Left ventricle myocardium inferior (tissue), 1 donor: Measurements from ENCODE around the gene UBAC1. TPM values are rescaled to one million over a fixed set of nuclear protein-coding genes. Genes with fewer than 3 reads are reported as not detected.

Experiments used
- DNase-seq: peaks from one replicate; pipeline ENCODE4 v3.0.0-alpha.2; 2020
- H3K27ac ChIP-seq: fragments of 200-600 bp; replicated peaks from 2 replicates; pipeline ENCODE4 v1.8.0; 2021
- H3K27me3 ChIP-seq: fragments of 200-600 bp; 2 replicates; pipeline ENCODE4 v1.8.0; 2021; ENCODE audit warnings: low read depth
- H3K36me3 ChIP-seq: fragments of 200-600 bp; 2 replicates; pipeline ENCODE4 v1.8.0; 2021
- H3K4me1 ChIP-seq: fragments of 200-600 bp; 2 replicates; pipeline ENCODE4 v1.8.0; 2021
- H3K4me3 ChIP-seq: fragments of 200-600 bp; 2 replicates; pipeline ENCODE4 v1.8.0; 2021; ENCODE audit warnings: mild to moderate bottlenecking, moderate library complexity
- H3K9me3 ChIP-seq: fragments of 200-600 bp; replicated peaks from 2 replicates; pipeline ENCODE4 v1.8.0; 2021
- CTCF ChIP-seq: fragments of 200-600 bp; IDR thresholded peaks from 2 replicates; pipeline ENCODE4 v1.8.0; 2021; ENCODE audit warnings: antibody characterized with exemption, mild to moderate bottlenecking, borderline replicate concordance
- intact Hi-C: fragments of 100-400 bp; cut with micrococcal nuclease; formaldehyde crosslinking; loops from one replicate; pipeline ENCODE4 v1.11.0; 2022
- total RNA-seq: library from RNA; stranded (reverse); fragmentation: NEBNext Ultra II Directional; extraction: Animal tissue kit (Norgen Biotek cat#: 25700); gene quantifications from one replicate; pipeline ENCODE4 v1.2.1, GENCODE V29; 2021
- donor health status: DM: no; HTN: yes; CAD: no; lungs with severe emphysema.

Gene UBAC1
- total RNA-seq, 1 donor from 2014 or later = 108 TPM

GRCh38 chr9:135963338-135963737 lies 2.2 kb upstream of the UBAC1 start:
- H3K27ac ChIP-seq = no peak overlapping the region
- no peak for DNase-seq
- H3K4me1 ChIP-seq = peaks cover 45% of the 10 kb centered on the region
- TF ChIP-seq CTCF = no peak
- no peak overlapping the region for H3K4me3 ChIP-seq
- no peaks in the 10 kb centered on the region for H3K9me3 ChIP-seq
- no peaks in the 10 kb centered on the region for H3K27me3 ChIP-seq
- H3K36me3 ChIP-seq = no peaks in the 10 kb centered on the region
- intact Hi-C loops = no loop called here

- intact Hi-C loops = no loop called here
- Histone ChIP-seq H3K27me3 (no peaks in the 10 kb centered on the region), H3K36me3 (no peaks in the 10 kb centered on the region), H3K4me3 (no peak overlapping the region), H3K27ac (no peak overlapping the region), H3K4me1 (peaks cover 45% of the 10 kb centered on the region), H3K9me3 (no peaks in the 10 kb centered on the region)
- DNase-seq = no peak
- TF ChIP-seq CTCF = no peak
Observed at GRCh38 chr9:135962696-135963307, 1.6 kb upstream of the UBAC1 start.

GRCh38 chr9:135961811-135962695 lies 880 bp upstream of the UBAC1 start:
- H3K9me3 ChIP-seq = no peaks in the 10 kb centered on the region
- intact Hi-C loops = no loop called here
- H3K4me1 ChIP-seq = peaks cover 45% of the 10 kb centered on the region
- H3K36me3 ChIP-seq = no peaks in the 10 kb centered on the region
- H3K27me3 ChIP-seq = no peaks in the 10 kb centered on the region
- H3K4me3 ChIP-seq = peak overlapping the region; percentile 85
- no peak for DNase-seq
- H3K27ac ChIP-seq = peak overlapping the region; percentile 34
- no peak for TF ChIP-seq CTCF

GRCh38 chr9:135960411-135961276 lies 529 bp downstream of the UBAC1 start:
- intact Hi-C loops = no loop called here
- DNase-seq = no peak
- H3K36me3 ChIP-seq = no peaks in the 10 kb centered on the region
- peak overlapping the region; percentile 97 for H3K27ac ChIP-seq
- TF ChIP-seq CTCF = no peak
- H3K27me3 ChIP-seq = no peaks in the 10 kb centered on the region
- H3K4me1 ChIP-seq = peaks cover 59% of the 10 kb centered on the region
- peak overlapping the region; percentile 85 for H3K4me3 ChIP-seq
- H3K9me3 ChIP-seq = no peaks in the 10 kb centered on the region

GRCh38 chr9:135959814-135960213 lies 1.4 kb downstream of the UBAC1 start:
- H3K4me1 ChIP-seq = peaks cover 67% of the 10 kb centered on the region
- TF ChIP-seq CTCF = no peak
- H3K4me3 ChIP-seq = peak overlapping the region; percentile 85
- DNase-seq = no peak
- H3K27ac ChIP-seq = peak overlapping the region; percentile 97
- H3K9me3 ChIP-seq = no peaks in the 10 kb centered on the region
- intact Hi-C loops = no loop called here
- no peaks in the 10 kb centered on the region for H3K27me3 ChIP-seq
- peaks cover 3% of the 10 kb centered on the region for H3K36me3 ChIP-seq
